Neural progenitor cell (in vitro differentiated cells): ENCODE data around the gene MED14.

Experiments used
- EZH2 ChIP-seq: fragments of 200-600 bp; sonication (generic); IDR thresholded peaks from 2 replicates; pipeline ENCODE4 v1.6.1; 2017; ENCODE audit warnings: antibody characterized with exemption, mild to moderate bottlenecking, moderate library complexity
- EZH2phosphoT487 ChIP-seq: fragments of 200-600 bp; sonication (generic); IDR thresholded peaks from 2 replicates; pipeline ENCODE4 v1.6.1; 2017; ENCODE audit warnings: antibody characterized with exemption
- TF ChIP-seq, protein P1 (sequence below): fragments of 200-600 bp; sonication (generic); IDR thresholded peaks from 2 replicates; pipeline ENCODE4 v1.5.1; 2017; ENCODE audit warnings: antibody characterized with exemption, mild to moderate bottlenecking

DNA sequence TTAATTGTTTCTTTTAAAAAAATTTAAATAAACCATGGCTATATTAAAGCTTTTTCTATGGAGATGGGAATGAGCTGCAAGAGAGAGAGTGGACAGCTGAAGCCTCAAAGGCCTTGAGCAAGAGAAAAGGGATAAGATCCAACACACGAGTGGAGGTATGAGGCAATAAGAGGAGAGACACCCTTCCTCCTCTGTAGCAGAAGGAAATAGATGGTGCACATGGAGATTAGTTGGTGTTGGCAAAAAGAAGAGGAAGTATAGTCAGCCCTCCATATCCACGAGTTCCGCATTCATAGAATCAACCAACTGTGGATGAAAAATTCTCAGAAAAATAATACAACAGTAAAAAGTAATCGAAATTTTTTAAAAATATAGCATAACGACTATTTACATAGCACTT lies 91.2 kb downstream of the MED14 start:
- TF ChIP-seq, protein P1, sequence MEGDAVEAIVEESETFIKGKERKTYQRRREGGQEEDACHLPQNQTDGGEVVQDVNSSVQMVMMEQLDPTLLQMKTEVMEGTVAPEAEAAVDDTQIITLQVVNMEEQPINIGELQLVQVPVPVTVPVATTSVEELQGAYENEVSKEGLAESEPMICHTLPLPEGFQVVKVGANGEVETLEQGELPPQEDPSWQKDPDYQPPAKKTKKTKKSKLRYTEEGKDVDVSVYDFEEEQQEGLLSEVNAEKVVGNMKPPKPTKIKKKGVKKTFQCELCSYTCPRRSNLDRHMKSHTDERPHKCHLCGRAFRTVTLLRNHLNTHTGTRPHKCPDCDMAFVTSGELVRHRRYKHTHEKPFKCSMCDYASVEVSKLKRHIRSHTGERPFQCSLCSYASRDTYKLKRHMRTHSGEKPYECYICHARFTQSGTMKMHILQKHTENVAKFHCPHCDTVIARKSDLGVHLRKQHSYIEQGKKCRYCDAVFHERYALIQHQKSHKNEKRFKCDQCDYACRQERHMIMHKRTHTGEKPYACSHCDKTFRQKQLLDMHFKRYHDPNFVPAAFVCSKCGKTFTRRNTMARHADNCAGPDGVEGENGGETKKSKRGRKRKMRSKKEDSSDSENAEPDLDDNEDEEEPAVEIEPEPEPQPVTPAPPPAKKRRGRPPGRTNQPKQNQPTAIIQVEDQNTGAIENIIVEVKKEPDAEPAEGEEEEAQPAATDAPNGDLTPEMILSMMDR = no peak
- TF ChIP-seq EZH2 (no peak), EZH2phosphoT487 (no peak)
